HG03135 (cell line): ENCODE measurements around the gene TCERG1.

ENCODE experiments used
- ATAC-seq: cut with Tn5 transposase; IDR thresholded peaks from one replicate; pipeline ENCODE4 v1.9.1; 2021; ENCODE audit warnings: mild to moderate bottlenecking, moderate library complexity; ENCODE audit not compliant: unreplicated experiment

Gene TCERG1

DNA sequence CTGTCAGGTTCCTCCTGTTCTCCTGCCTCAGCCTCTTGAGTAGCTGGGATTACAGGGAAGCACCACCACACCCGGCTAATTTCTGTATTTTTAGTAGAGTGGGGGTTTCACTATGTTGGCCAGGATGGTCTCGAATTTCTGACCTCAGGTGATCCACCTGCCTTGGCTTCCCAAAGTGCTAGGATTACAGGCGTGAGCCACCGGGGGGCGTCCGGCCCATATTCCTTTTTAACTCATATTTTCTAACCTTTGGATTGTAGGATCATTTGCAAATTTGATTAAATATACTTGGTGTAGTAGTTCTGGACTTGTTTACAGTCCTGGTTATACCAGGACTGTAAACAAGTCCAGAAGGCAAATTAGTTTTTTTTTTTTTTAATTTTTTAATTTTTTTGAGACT, 4.3 kb downstream of the TCERG1 start:
- ATAC-seq, result no peak

DNA sequence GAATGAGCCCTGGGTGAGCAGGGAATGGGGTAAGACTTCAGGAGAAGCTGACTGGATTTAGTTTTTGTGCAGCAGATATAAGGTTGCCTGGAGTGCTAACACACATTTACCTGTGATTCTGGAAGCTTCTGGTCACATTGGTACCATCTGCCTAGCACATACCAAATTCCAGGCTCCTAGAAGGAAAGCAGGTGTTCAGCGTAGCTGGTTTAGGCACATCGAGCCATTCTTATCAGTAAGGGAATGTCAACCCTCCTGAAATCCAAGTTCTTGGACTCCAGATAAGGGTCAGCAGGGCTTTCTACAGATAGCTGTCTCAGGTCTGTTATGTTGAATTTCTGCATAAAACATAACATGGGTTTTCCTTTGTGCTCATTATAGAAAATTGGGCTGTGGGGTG, 10.3 kb downstream of the TCERG1 start:
- no peak for ATAC-seq

DNA sequence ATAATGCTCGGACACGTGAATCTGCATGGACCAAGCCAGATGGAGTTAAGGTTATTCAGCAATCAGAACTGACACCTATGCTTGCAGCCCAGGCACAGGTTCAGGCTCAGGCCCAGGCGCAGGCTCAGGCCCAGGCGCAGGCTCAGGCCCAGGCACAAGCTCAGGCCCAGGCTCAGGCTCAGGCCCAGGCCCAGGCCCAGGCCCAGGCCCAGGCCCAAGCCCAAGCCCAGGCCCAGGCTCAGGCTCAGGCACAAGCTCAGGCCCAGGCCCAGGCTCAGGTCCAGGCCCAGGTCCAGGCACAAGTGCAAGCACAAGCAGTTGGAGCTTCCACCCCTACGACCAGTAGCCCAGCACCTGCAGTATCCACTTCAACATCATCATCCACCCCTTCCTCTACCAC, 11.8 kb downstream of the TCERG1 start:
- ATAC-seq, result no peak

- ATAC-seq, result no peak
Measured at GRCh38 chr5:146461319-146461718, 14.2 kb downstream of the TCERG1 start.

DNA sequence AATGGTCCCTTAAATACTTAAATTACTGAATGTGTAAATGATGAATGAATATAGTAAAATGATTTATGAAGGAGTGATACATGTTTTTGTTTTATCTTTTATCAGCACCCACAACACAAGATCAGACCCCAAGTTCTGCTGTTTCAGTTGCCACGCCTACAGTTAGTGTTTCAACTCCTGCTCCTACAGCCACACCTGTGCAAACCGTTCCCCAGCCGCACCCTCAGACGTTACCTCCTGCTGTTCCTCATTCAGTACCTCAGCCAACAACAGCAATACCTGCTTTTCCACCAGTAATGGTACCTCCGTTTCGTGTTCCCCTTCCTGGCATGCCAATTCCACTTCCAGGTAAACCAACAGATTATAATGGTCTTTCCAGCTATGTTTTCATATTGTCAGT, 16.3 kb downstream of the TCERG1 start:
- no peak for ATAC-seq

DNA sequence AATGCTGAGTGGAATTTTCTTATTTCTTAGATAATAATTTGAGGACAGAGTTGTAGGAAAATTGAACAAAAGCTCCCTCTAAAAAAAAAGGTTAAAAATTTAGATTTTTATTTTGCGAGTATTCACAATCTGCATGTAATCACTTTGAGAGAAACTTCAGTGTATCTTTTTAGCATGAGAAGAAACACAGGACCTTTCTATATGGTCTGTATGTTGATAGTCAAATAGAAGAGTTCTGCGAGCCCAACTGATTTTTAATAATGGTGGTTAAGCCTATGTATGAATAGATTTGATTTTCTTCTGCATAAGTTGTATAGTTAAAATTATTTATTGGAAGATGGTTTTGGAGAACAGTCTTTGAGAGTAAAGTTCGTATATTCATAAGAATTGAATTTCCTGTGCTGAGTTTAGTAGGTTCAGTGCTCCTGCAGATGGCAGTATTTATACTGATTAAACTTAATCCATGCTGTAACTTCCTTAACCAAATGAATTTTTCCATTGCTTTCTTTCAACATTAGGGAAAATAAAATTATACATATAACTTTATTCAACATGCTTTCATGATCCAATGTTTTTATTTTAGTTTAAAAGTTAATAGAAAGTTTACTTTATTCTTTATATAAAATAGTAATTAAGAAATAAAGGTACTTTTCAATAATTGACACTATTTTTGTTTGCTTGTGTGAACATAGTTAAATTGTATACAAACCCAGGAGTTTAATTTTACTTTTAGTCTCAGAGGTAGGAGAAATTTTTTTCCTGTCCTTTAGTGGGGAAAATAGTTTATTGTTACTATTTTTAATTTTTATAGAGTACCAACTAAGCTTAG, 19.6 kb downstream of the TCERG1 start:
- no peak for ATAC-seq

GRCh38 chr5:146467760-146468159, 20.6 kb downstream of the TCERG1 start:
- ATAC-seq, result no peak

DNA sequence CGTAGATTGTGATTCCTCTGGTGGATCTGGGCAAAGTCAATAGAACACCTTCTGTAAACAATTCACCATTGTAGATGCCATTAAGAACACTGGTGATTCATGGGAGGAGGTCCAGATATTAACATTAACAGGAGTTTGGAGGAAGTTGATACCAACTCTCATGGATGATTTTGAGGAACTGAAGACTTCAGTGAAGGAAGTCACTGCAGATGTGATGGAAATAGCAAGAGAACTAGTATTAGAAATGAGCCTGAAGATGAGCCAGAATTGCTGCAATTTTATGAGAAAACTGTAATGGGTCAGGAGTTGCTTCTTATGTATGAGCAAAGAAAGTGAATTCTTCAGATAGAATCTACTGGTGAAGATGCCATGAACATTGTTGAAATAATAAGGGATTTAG, 26.9 kb downstream of the TCERG1 start:
- no peak for ATAC-seq

- ATAC-seq, result no peak
Measured at GRCh38 chr5:146475190-146475780, 28.2 kb downstream of the TCERG1 start.

GRCh38 chr5:146475906-146476305, 28.8 kb downstream of the TCERG1 start:
- no peak for ATAC-seq

DNA sequence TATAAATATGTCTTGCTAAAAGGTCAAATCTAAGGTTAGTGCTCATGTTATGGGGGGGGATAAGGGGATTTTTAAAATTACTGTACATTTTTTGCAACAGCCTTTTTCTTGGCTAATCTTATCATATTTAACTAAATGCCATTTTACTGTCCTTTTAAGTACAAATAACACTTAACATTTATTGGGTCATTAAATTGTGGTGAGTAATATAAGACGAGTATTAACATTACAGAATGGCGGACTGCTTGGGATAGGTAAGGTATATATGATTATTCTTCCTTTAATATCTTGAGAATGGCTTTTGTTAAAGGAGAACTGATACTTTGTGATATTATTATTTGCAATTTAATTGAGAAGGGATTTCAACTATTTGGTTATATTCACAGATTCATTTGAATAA, 35.6 kb downstream of the TCERG1 start:
- ATAC-seq, result no peak

DNA sequence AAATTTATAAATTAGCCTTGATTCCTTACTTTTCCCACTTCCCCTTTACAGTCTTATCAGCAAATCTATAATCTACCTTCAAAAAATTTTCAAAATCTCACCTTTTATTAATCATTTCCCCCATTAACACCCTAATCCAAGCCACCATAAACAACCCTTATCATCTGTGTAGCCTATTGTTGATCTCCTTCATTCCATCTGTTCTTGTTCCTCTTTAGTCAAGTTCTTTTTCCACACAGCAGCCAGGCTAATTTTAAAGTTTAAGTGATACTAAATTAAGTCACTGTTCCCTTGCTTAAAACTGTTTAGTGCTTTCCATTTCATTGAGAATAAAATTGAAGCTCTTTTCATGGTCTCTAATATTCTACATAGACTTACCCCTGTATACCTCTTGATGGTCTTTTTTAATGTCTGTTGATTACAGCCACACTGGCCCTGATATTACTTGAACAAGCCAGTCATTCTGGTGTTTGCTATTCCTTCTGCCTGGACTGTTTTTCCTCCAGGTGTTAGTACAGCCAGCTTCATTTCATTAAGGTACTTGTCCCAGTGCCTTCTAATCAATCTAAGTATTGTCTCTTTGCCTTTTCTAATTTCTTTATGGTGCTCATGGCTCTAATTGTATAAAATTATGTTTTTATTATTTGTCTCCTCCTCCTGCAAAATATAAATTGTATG, 37.7 kb downstream of the TCERG1 start:
- ATAC-seq, result no peak

DNA sequence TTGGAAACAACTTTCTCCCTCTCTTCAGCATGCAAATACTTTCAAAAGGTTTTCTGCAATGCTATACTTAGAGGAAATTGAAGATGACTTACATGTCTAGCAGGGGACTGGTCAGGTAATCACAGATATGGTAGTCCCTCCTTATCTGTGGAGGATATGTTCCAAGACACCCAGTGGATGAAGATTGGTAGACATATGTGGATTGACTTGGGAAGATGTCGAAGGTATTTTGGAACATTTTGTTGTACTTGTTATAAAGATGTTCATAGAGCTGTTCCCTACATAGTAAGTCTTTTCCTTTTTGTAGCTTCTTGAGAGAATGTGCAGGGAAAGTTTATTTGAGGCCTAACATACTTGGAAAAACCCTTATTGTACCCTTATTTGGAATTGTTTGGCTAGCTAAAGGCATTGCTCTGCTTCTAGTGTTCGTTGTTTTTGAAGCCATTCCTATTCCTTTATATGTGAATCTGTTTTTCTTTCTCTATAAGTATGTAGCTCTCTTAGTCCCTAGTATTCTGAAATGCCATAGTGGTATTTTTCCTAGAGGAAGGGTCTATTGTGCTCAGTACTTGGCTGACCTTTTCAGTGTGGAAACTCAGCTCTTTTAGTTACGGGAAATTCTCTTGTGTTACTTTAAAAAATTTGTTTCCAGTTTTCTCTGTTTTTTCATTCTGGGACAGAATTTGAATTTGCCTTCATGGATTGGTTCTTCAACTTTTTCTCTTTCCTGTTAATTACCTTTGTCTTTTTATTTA, 43.1 kb downstream of the TCERG1 start:
- ATAC-seq, result no peak

DNA sequence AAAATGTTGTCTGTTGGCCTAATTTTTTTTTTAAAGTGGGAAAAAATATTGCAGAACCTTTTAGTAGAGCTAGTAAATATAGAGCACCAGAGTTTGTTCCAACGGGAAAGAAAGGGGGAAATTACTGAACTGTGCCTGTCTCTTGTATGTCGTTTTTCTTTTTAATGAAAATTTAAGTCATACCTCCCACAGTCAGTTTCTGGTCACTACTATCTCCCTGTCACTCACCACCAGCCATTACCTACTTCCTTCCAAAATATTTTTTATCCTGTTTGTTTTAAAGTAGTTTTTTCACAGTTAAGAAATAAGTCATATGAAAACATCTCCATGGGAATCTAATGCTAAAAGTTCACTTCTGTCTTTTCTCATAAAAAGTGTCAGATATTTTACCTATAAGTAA, 47.5 kb downstream of the TCERG1 start:
- ATAC-seq, result no peak

DNA sequence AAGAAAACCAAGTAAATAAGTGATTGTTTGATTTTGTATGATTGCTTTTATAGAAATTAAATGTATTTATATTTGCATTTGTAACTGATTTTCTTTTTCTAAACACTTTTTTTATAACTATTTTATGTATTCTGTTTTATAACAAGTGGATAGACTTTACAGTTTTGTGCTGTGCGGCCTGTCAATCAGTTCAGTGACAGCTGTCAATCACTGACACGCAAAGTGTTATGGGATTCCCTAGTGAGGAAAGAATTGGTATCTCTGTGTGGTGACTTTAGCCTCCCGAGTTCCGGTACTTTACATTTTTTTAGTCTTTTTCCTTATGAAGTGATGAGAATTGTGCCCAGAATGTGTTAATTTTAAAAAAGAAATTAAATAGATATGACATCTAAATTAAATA, 52.5 kb downstream of the TCERG1 start:
- no peak for ATAC-seq

GRCh38 chr5:146507428-146507827, 60.3 kb downstream of the TCERG1 start:
- no peak for ATAC-seq

- ATAC-seq, result no peak
Measured at GRCh38 chr5:146510559-146511125, 63.5 kb downstream of the TCERG1 start.

- no peak for ATAC-seq
Measured at GRCh38 chr5:146513462-146513861, 66.3 kb downstream of the TCERG1 start.

DNA sequence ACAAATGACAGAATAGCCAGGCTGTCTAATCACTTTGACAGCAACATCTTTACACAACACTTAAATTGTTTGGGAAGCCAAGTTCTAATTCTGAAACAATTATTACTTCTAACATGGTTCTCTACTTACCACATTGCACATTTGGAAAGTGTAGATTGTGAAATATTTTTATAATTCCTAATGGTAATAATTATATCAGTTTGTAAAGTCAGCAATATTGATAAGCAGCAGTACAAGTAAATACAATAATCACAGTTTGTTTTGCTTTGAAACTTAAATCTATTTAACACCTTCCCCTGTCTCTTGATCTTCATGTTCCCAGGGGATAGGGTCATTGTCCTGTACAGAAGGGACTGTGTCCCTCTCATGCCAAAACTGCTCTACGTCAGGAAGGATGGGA, 67.4 kb downstream of the TCERG1 start:
- no peak for ATAC-seq

- ATAC-seq, result no peak
Measured at GRCh38 chr5:146515473-146516150, 68.5 kb downstream of the TCERG1 start.

GRCh38 chr5:146516151-146516475, 69.0 kb downstream of the TCERG1 start, which contains the start of gene GPR151:
Gene GPR151 (minus strand): TSS chr5:146516190. CDS start chr5:146516113, 77 bp downstream.
- ATAC-seq, result no peak
